ENCODE results near the gene NRAP.

NRAP gene

GRCh38 chr10:113589201-113589770 lies 74.6 kb downstream of the NRAP start:
- Histone ChIP-seq H3K4me1 (ENCODE audit: control insufficient read depth, insufficient read depth, low read length) (no peaks in the 10 kb centered on the region), H3K4me3 (ENCODE audit: low read length) (no peak overlapping the region), H3K9me3 (ENCODE audit: control insufficient read depth, low read length) (no peaks in the 10 kb centered on the region), H3K9ac (ENCODE audit: low read length) (no peak overlapping the region), H3K27me3 (ENCODE audit: control insufficient read depth, insufficient read depth, low read length) (no peaks in the 10 kb centered on the region), H3K36me3 (ENCODE audit: control insufficient read depth, insufficient read depth, low read length) (no peaks in the 10 kb centered on the region)

GRCh38 chr10:113585949-113586348 lies 77.9 kb downstream of the NRAP start:
- Histone ChIP-seq H3K4me1 (ENCODE audit: control insufficient read depth, insufficient read depth, low read length) (no peaks in the 10 kb centered on the region), H3K4me3 (ENCODE audit: low read length) (no peak overlapping the region), H3K36me3 (ENCODE audit: control insufficient read depth, insufficient read depth, low read length) (no peaks in the 10 kb centered on the region), H3K9ac (ENCODE audit: low read length) (no peak overlapping the region), H3K27me3 (ENCODE audit: control insufficient read depth, insufficient read depth, low read length) (no peaks in the 10 kb centered on the region), H3K9me3 (ENCODE audit: control insufficient read depth, low read length) (no peaks in the 10 kb centered on the region)

- H3K36me3 ChIP-seq (ENCODE audit: control insufficient read depth, insufficient read depth, low read length): no peaks in the 10 kb centered on the region
- no peaks in the 10 kb centered on the region for H3K4me1 ChIP-seq (ENCODE audit: control insufficient read depth, insufficient read depth, low read length)
- H3K27me3 ChIP-seq (ENCODE audit: control insufficient read depth, insufficient read depth, low read length): no peaks in the 10 kb centered on the region
- no peaks in the 10 kb centered on the region for H3K9me3 ChIP-seq (ENCODE audit: control insufficient read depth, low read length)
- H3K9ac ChIP-seq (ENCODE audit: low read length): no peak overlapping the region
- no peak overlapping the region for H3K4me3 ChIP-seq (ENCODE audit: low read length)
Measured at GRCh38 chr10:113583571-113583970, 80.3 kb downstream of the NRAP start.

GRCh38 chr10:113581092-113581491 lies 82.7 kb downstream of the NRAP start:
- H3K9ac ChIP-seq (ENCODE audit: low read length): no peak overlapping the region
- H3K4me3 ChIP-seq (ENCODE audit: low read length): no peak overlapping the region
- H3K4me1 ChIP-seq (ENCODE audit: control insufficient read depth, insufficient read depth, low read length): no peaks in the 10 kb centered on the region
- H3K27me3 ChIP-seq (ENCODE audit: control insufficient read depth, insufficient read depth, low read length): no peaks in the 10 kb centered on the region
- no peaks in the 10 kb centered on the region for H3K9me3 ChIP-seq (ENCODE audit: control insufficient read depth, low read length)
- H3K36me3 ChIP-seq (ENCODE audit: control insufficient read depth, insufficient read depth, low read length): no peaks in the 10 kb centered on the region

- no peak overlapping the region for H3K9ac ChIP-seq (ENCODE audit: low read length)
- no peaks in the 10 kb centered on the region for H3K27me3 ChIP-seq (ENCODE audit: control insufficient read depth, insufficient read depth, low read length)
- H3K4me3 ChIP-seq (ENCODE audit: low read length): no peak overlapping the region
- no peaks in the 10 kb centered on the region for H3K9me3 ChIP-seq (ENCODE audit: control insufficient read depth, low read length)
- no peaks in the 10 kb centered on the region for H3K4me1 ChIP-seq (ENCODE audit: control insufficient read depth, insufficient read depth, low read length)
- no peaks in the 10 kb centered on the region for H3K36me3 ChIP-seq (ENCODE audit: control insufficient read depth, insufficient read depth, low read length)
Measured at GRCh38 chr10:113578773-113579172, 85.1 kb downstream of the NRAP start.

GRCh38 chr10:113576852-113577251 lies 87.0 kb downstream of the NRAP start:
- no peaks in the 10 kb centered on the region for H3K27me3 ChIP-seq (ENCODE audit: control insufficient read depth, insufficient read depth, low read length)
- H3K36me3 ChIP-seq (ENCODE audit: control insufficient read depth, insufficient read depth, low read length): no peaks in the 10 kb centered on the region
- H3K4me1 ChIP-seq (ENCODE audit: control insufficient read depth, insufficient read depth, low read length): no peaks in the 10 kb centered on the region
- H3K4me3 ChIP-seq (ENCODE audit: low read length): no peak overlapping the region
- H3K9ac ChIP-seq (ENCODE audit: low read length): no peak overlapping the region
- no peaks in the 10 kb centered on the region for H3K9me3 ChIP-seq (ENCODE audit: control insufficient read depth, low read length)

GRCh38 chr10:113573368-113573767 lies 90.5 kb downstream of the NRAP start:
- H3K9me3 ChIP-seq (ENCODE audit: control insufficient read depth, low read length): no peaks in the 10 kb centered on the region
- no peaks in the 10 kb centered on the region for H3K27me3 ChIP-seq (ENCODE audit: control insufficient read depth, insufficient read depth, low read length)
- no peaks in the 10 kb centered on the region for H3K36me3 ChIP-seq (ENCODE audit: control insufficient read depth, insufficient read depth, low read length)
- H3K4me3 ChIP-seq (ENCODE audit: low read length): no peak overlapping the region
- no peaks in the 10 kb centered on the region for H3K4me1 ChIP-seq (ENCODE audit: control insufficient read depth, insufficient read depth, low read length)
- no peak overlapping the region for H3K9ac ChIP-seq (ENCODE audit: low read length)

GRCh38 chr10:113572520-113573290 lies 91.1 kb downstream of the NRAP start:
- Histone ChIP-seq H3K9me3 (ENCODE audit: control insufficient read depth, low read length) (no peaks in the 10 kb centered on the region), H3K4me3 (ENCODE audit: low read length) (no peak overlapping the region), H3K27me3 (ENCODE audit: control insufficient read depth, insufficient read depth, low read length) (no peaks in the 10 kb centered on the region), H3K9ac (ENCODE audit: low read length) (no peak overlapping the region), H3K36me3 (ENCODE audit: control insufficient read depth, insufficient read depth, low read length) (no peaks in the 10 kb centered on the region), H3K4me1 (ENCODE audit: control insufficient read depth, insufficient read depth, low read length) (no peaks in the 10 kb centered on the region)

GRCh38 chr10:113569576-113569975 lies 94.3 kb downstream of the NRAP start:
- Histone ChIP-seq H3K9ac (ENCODE audit: low read length) (no peak overlapping the region), H3K9me3 (ENCODE audit: control insufficient read depth, low read length) (no peaks in the 10 kb centered on the region), H3K4me1 (ENCODE audit: control insufficient read depth, insufficient read depth, low read length) (no peaks in the 10 kb centered on the region), H3K36me3 (ENCODE audit: control insufficient read depth, insufficient read depth, low read length) (no peaks in the 10 kb centered on the region), H3K27me3 (ENCODE audit: control insufficient read depth, insufficient read depth, low read length) (no peaks in the 10 kb centered on the region), H3K4me3 (ENCODE audit: low read length) (no peak overlapping the region)

- H3K36me3 ChIP-seq (ENCODE audit: control insufficient read depth, insufficient read depth, low read length): no peaks in the 10 kb centered on the region
- no peaks in the 10 kb centered on the region for H3K9me3 ChIP-seq (ENCODE audit: control insufficient read depth, low read length)
- H3K9ac ChIP-seq (ENCODE audit: low read length): no peak overlapping the region
- no peaks in the 10 kb centered on the region for H3K27me3 ChIP-seq (ENCODE audit: control insufficient read depth, insufficient read depth, low read length)
- no peak overlapping the region for H3K4me3 ChIP-seq (ENCODE audit: low read length)
- peaks cover 7% of the 10 kb centered on the region for H3K4me1 ChIP-seq (ENCODE audit: control insufficient read depth, insufficient read depth, low read length)
Measured at GRCh38 chr10:113566888-113567287, 97.0 kb downstream of the NRAP start.

- Histone ChIP-seq H3K4me3 (ENCODE audit: low read length) (no peak overlapping the region), H3K9me3 (ENCODE audit: control insufficient read depth, low read length) (no peaks in the 10 kb centered on the region), H3K4me1 (ENCODE audit: control insufficient read depth, insufficient read depth, low read length) (peaks cover 7% of the 10 kb centered on the region), H3K27me3 (ENCODE audit: control insufficient read depth, insufficient read depth, low read length) (no peaks in the 10 kb centered on the region), H3K36me3 (ENCODE audit: control insufficient read depth, insufficient read depth, low read length) (no peaks in the 10 kb centered on the region), H3K9ac (ENCODE audit: low read length) (no peak overlapping the region)
Measured at GRCh38 chr10:113565364-113565763, 98.5 kb downstream of the NRAP start.

GRCh38 chr10:113563306-113564088 lies 100.3 kb downstream of the NRAP start:
- H3K27me3 ChIP-seq (ENCODE audit: control insufficient read depth, insufficient read depth, low read length): no peaks in the 10 kb centered on the region
- peak overlapping the region; percentile 48 for H3K9ac ChIP-seq (ENCODE audit: low read length)
- peak overlapping the region; percentile 48 for H3K4me3 ChIP-seq (ENCODE audit: low read length)
- peaks cover 7% of the 10 kb centered on the region for H3K4me1 ChIP-seq (ENCODE audit: control insufficient read depth, insufficient read depth, low read length)
- H3K9me3 ChIP-seq (ENCODE audit: control insufficient read depth, low read length): no peaks in the 10 kb centered on the region
- no peaks in the 10 kb centered on the region for H3K36me3 ChIP-seq (ENCODE audit: control insufficient read depth, insufficient read depth, low read length)

All from mucosa of stomach (tissue), 1 donor.